Measurements from ENCODE around the gene ABLIM1. TPM values are rescaled to one million over a fixed set of nuclear protein-coding genes. Genes with fewer than 3 reads are reported as not detected.

ABLIM1 gene
- total RNA-seq, 4 donors from 2014 or later = 185 to 345 (median 304) TPM

- no peak for TF ChIP-seq POLR2A (IDR thresholded peaks at IDR 0.05)
- TF ChIP-seq CTCF (IDR thresholded peaks at IDR 0.05) = no peak
- peak overlapping the region; percentile 35 to 76 (median 62) for H3K27ac ChIP-seq
- peaks cover 0 to 14% (median 0%) of the 10 kb centered on the region in 4 donors for H3K27me3 ChIP-seq
- WGBS, 2 donors = 22 to 39% methylated on average over 7 of the region's 7 CpGs
- no peak for DNase-seq
- intact Hi-C loops (cut with DNase I) = no loop called here
- H3K4me1 ChIP-seq = peaks cover 27 to 60% (median 38%) of the 10 kb centered on the region in 3 donors
- H3K9me3 ChIP-seq = no peaks in the 10 kb centered on the region
- H3K36me3 ChIP-seq = no peaks in the 10 kb centered on the region
- no peak overlapping the region for H3K4me3 ChIP-seq
Measured at GRCh38 chr10:114635101-114635500, 23.0 kb downstream of the ABLIM1 start.

GRCh38 chr10:114634609-114634979, 23.5 kb downstream of the ABLIM1 start:
- Histone ChIP-seq H3K9me3 (no peaks in the 10 kb centered on the region), H3K27ac (peak overlapping the region; percentile 35 to 76 (median 66)), H3K4me1 (peaks cover 27 to 65% (median 38%) of the 10 kb centered on the region in 3 donors), H3K4me3 (no peak overlapping the region), H3K36me3 (no peaks in the 10 kb centered on the region), H3K27me3 (peaks cover 0 to 15% (median 0%) of the 10 kb centered on the region in 4 donors)
- DNase-seq = no peak
- no peak for TF ChIP-seq POLR2A (IDR thresholded peaks at IDR 0.05)
- no peak for TF ChIP-seq CTCF (IDR thresholded peaks at IDR 0.05)
- WGBS, 2 donors = 3 to 5% methylated on average over 4 of the region's 4 CpGs
- intact Hi-C loops (cut with DNase I) = no loop called here

- intact Hi-C loops (cut with DNase I) = no loop called here
- Histone ChIP-seq H3K9me3 (no peaks in the 10 kb centered on the region), H3K27ac (peak overlapping the region; percentile 70 to 82 (median 80)), H3K4me1 (peaks cover 27 to 65% (median 38%) of the 10 kb centered on the region in 3 donors), H3K4me3 (peak overlapping the region in 3 of 4 donors; percentile 51 to 80 (median 55)), H3K36me3 (no peaks in the 10 kb centered on the region), H3K27me3 (peaks cover 0 to 17% (median 0%) of the 10 kb centered on the region in 4 donors)
- 31 to 51% methylated on average over 9 to 12 of the region's 13 CpGs for WGBS, 2 donors
- no peak for TF ChIP-seq POLR2A (IDR thresholded peaks at IDR 0.05)
- DNase-seq = no peak
Measured at GRCh38 chr10:114632869-114633715, 25.0 kb downstream of the ABLIM1 start.

- H3K9me3 ChIP-seq = no peaks in the 10 kb centered on the region
- peaks cover 27 to 71% (median 38%) of the 10 kb centered on the region in 3 donors for H3K4me1 ChIP-seq
- H3K27ac ChIP-seq = peak overlapping the region; percentile 70 to 82 (median 80)
- TF ChIP-seq CTCF (IDR thresholded peaks at IDR 0.05) = no peak
- TF ChIP-seq POLR2A (IDR thresholded peaks at IDR 0.05) = no peak
- no peaks in the 10 kb centered on the region for H3K36me3 ChIP-seq
- intact Hi-C loops (cut with DNase I) = no loop called here
- peak overlapping the region; percentile 39 to 80 (median 53) for H3K4me3 ChIP-seq
- peaks cover 0 to 17% (median 0%) of the 10 kb centered on the region in 4 donors for H3K27me3 ChIP-seq
- no peak for DNase-seq
- WGBS, 2 donors = 1 to 4% methylated on average over 26 to 41 of the region's 53 CpGs
Measured at GRCh38 chr10:114631666-114632417, 26.2 kb downstream of the ABLIM1 start.

- Histone ChIP-seq H3K4me3 (peak overlapping the region; percentile 39 to 80 (median 53)), H3K9me3 (no peaks in the 10 kb centered on the region), H3K4me1 (peaks cover 27 to 78% (median 38%) of the 10 kb centered on the region in 3 donors), H3K36me3 (no peaks in the 10 kb centered on the region), H3K27ac (peak overlapping the region; percentile 70 to 82 (median 80)), H3K27me3 (peaks cover 0 to 17% (median 0%) of the 10 kb centered on the region in 4 donors)
- DNase-seq = no peak
- TF ChIP-seq POLR2A (IDR thresholded peaks at IDR 0.05) = no peak
- TF ChIP-seq CTCF (IDR thresholded peaks at IDR 0.05) = no peak
- WGBS, 2 donors = 15 to 20% methylated on average over 7 to 9 of the region's 9 CpGs
- intact Hi-C loops (cut with DNase I) = no loop called here
Measured at GRCh38 chr10:114631090-114631665, 26.9 kb downstream of the ABLIM1 start.
